HG03135 (cell line): ENCODE results near the gene F10.

Source experiments
- ATAC-seq: cut with Tn5 transposase; IDR thresholded peaks from one replicate; pipeline ENCODE4 v1.9.1; 2021; ENCODE audit warnings: mild to moderate bottlenecking, moderate library complexity; ENCODE audit not compliant: unreplicated experiment

F10 gene

GRCh38 chr13:113187883-113188665, 65.5 kb downstream of the F10 start:
- no peak for ATAC-seq

GRCh38 chr13:113190181-113190580, 67.6 kb downstream of the F10 start:
- no peak for ATAC-seq

- no peak for ATAC-seq
Measured at GRCh38 chr13:113192279-113192678, 69.7 kb downstream of the F10 start.

GRCh38 chr13:113192902-113193301, 70.3 kb downstream of the F10 start:
- no peak for ATAC-seq

GRCh38 chr13:113195360-113195759, 72.8 kb downstream of the F10 start:
- no peak for ATAC-seq

- no peak for ATAC-seq
Measured at GRCh38 chr13:113196970-113197737, 74.6 kb downstream of the F10 start.
